Tibial nerve (tissue), 4 donors: ENCODE results near the gene CDK6. TPM values are rescaled to one million over a fixed set of nuclear protein-coding genes. Genes with fewer than 3 reads are reported as not detected.

Experiments
- DNase-seq, 2 donors: peaks; one replicate each; pipeline ENCODE4 v3.0.0-alpha.2; 2019; ENCODE audit warnings: low spot score in 2 of 2
- H3K27ac ChIP-seq, 4 donors: fragments of 200-600 bp; sonication (generic) in 3 of 4; one replicate each; pipeline ENCODE4 v1.5.1; 2017 to 2019; ENCODE audit warnings: mild to moderate bottlenecking in 1 of 4
- H3K27me3 ChIP-seq, 2 donors: fragments of 200-600 bp; sonication (generic) in 1 of 2; one replicate each; pipeline versions ENCODE4 v1.5.1 to v1.6.0; 2017 to 2019
- H3K36me3 ChIP-seq, 3 donors: fragments of 200-600 bp; sonication (generic); one replicate each; pipeline ENCODE4 v1.5.1; 2018 to 2019
- H3K4me1 ChIP-seq, 4 donors: fragments of 200-600 bp; sonication (generic) in 3 of 4; one replicate each; pipeline ENCODE4 v1.5.1; 2017 to 2019
- H3K4me3 ChIP-seq, 4 donors: fragments of 200-600 bp; sonication (generic) in 3 of 4; one replicate each; pipeline ENCODE4 v1.5.1; 2017 to 2019; ENCODE audit warnings: mild to moderate bottlenecking in 1 of 4, moderate library complexity in 1 of 4
- H3K9me3 ChIP-seq, 4 donors: fragments of 200-600 bp; sonication (generic) in 3 of 4; one replicate each; pipeline ENCODE4 v1.5.1; 2017 to 2019
- EP300 ChIP-seq, 2 donors: sonication (generic); formaldehyde crosslinking; IDR thresholded peaks; one replicate each; pipeline ENCODE4 v1.6.1; 2017; ENCODE audit warnings: antibody characterized with exemption in 2 of 2, mild to moderate bottlenecking in 1 of 2
- POLR2A ChIP-seq, 2 donors: fragments of 450-650 bp; IDR thresholded peaks; one replicate each; pipeline ENCODE4 v1.6.1; 2017; ENCODE audit warnings: antibody characterized with exemption in 2 of 2, mild to moderate bottlenecking in 2 of 2, moderate library complexity in 2 of 2
- WGBS, 2 donors: methylation state at CpG; one replicate each; pipeline ENCODE4 v1.1.5; 2018; 5-methylcytosine and 5-hydroxymethylcytosine counted together
- total RNA-seq, 4 donors: library from RNA; depleted of rRNA; stranded (reverse); fragments of >200 nt; gene quantifications; one replicate each; pipeline ENCODE4 v1.1.0, GENCODE V29; 2016
- TF ChIP-seq, protein P1 (sequence below), 5 experiments: fragments of 200-600 bp in 3 of 5; fragments of 450-650 bp in 2 of 5; sonication (generic) in 3 of 5; IDR thresholded peaks; one replicate each; pipeline ENCODE4 v1.5.1; 2016 to 2019; ENCODE audit warnings: antibody characterized with exemption in 5 of 5, mild to moderate bottlenecking in 3 of 5, moderate library complexity in 2 of 5

Gene CDK6
- total RNA-seq, 4 donors from 2014 or later: 14.4 to 45.4 (median 26.6) TPM

DNA sequence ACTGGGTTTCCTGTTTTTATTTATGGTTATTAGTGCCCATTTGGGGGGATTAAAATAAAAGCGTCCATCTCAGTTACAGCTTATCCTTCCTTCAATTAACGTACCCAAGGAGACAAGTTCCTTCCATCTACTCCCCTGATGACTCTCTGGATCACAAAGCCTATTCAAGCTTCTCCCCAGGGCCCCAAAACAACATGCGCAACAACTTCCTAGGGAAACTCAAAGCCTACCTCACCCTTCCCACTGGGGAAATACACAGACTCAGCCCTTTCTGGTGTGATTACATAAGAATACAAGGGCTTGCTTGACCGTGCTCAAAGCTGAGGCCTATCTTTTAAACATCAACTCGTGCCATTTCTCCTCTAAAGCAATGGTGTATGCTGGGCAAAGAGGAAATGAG, 112.4 kb downstream of the CDK6 start:
- no peak overlapping the region for H3K4me3 ChIP-seq
- peaks cover 0 to 5% (median 0%) of the 10 kb centered on the region in 3 donors for H3K36me3 ChIP-seq
- H3K4me1 ChIP-seq: peaks cover 0 to 35% (median 12%) of the 10 kb centered on the region in 4 donors
- H3K9me3 ChIP-seq: no peaks in the 10 kb centered on the region
- TF ChIP-seq EP300 (IDR thresholded peaks at IDR 0.05): peak in 1 of 2 donors; percentile 79
- TF ChIP-seq, protein P1, sequence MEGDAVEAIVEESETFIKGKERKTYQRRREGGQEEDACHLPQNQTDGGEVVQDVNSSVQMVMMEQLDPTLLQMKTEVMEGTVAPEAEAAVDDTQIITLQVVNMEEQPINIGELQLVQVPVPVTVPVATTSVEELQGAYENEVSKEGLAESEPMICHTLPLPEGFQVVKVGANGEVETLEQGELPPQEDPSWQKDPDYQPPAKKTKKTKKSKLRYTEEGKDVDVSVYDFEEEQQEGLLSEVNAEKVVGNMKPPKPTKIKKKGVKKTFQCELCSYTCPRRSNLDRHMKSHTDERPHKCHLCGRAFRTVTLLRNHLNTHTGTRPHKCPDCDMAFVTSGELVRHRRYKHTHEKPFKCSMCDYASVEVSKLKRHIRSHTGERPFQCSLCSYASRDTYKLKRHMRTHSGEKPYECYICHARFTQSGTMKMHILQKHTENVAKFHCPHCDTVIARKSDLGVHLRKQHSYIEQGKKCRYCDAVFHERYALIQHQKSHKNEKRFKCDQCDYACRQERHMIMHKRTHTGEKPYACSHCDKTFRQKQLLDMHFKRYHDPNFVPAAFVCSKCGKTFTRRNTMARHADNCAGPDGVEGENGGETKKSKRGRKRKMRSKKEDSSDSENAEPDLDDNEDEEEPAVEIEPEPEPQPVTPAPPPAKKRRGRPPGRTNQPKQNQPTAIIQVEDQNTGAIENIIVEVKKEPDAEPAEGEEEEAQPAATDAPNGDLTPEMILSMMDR (IDR thresholded peaks at IDR 0.05): no peak
- peak overlapping the region; percentile 17 to 75 (median 30) for H3K27ac ChIP-seq
- 43 to 45% methylated on average over 5 of the region's 5 CpGs for WGBS, 2 donors
- peak in 1 of 2 donors; percentile 28 for DNase-seq
- no peaks in the 10 kb centered on the region for H3K27me3 ChIP-seq

DNA sequence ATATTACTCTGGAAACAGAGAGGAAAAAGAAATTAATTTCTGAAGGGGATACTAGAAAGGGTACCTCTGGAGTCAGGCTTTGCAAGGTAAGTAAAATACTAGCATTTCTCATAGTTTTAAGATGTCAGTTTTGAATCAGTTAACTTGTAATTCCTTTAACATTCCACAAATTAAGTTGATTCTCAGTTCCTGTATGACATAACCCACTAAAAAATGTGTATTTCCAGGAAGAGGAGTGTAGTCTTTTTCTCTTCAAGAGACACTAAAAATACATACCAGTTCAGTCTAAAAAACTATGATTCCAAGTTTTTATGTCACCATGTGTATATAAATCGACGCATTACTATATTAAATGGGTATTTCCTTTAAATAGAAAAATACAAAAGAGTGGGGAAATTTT, 113.2 kb downstream of the CDK6 start:
- TF ChIP-seq EP300 (IDR thresholded peaks at IDR 0.05) (no peak), POLR2A (IDR thresholded peaks at IDR 0.05) (no peak)
- TF ChIP-seq, protein P1 (IDR thresholded peaks at IDR 0.05): no peak
- no peak overlapping the region for H3K4me3 ChIP-seq
- no peaks in the 10 kb centered on the region for H3K9me3 ChIP-seq
- no peak for DNase-seq
- H3K36me3 ChIP-seq: peaks cover 0 to 5% (median 0%) of the 10 kb centered on the region in 3 donors
- H3K27me3 ChIP-seq: no peaks in the 10 kb centered on the region
- peaks cover 0 to 41% (median 16%) of the 10 kb centered on the region in 4 donors for H3K4me1 ChIP-seq
- 50 to 53% methylated on average over 2 of the region's 2 CpGs for WGBS, 2 donors
- peak overlapping the region; percentile 17 to 75 (median 30) for H3K27ac ChIP-seq

DNA sequence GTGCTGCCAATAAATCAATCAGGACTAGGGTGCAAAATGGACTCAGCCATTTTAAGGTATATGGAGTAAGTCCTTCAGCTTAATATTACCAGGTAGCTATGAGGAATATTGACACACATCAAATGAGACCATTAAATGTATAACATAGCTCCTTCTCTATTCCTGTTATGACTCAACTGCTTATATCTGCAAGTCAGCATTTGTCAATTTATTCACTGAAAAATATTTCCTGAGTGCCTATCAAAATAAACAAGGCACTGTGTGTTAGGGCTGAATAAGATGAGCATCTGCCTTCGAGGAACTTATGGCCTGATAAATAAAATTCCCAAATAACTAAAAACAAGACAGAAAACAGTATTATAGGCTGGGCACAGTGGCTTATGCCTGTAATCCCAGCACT, 113.8 kb downstream of the CDK6 start:
- Histone ChIP-seq H3K27me3 (no peaks in the 10 kb centered on the region), H3K9me3 (no peaks in the 10 kb centered on the region), H3K4me3 (no peak overlapping the region), H3K27ac (peak overlapping the region in 2 of 4 donors; percentile 39 to 75), H3K4me1 (peaks cover 0 to 37% (median 16%) of the 10 kb centered on the region in 4 donors), H3K36me3 (peaks cover 0 to 5% (median 0%) of the 10 kb centered on the region in 3 donors)
- TF ChIP-seq POLR2A (IDR thresholded peaks at IDR 0.05): no peak
- TF ChIP-seq, protein P1 (IDR thresholded peaks at IDR 0.05): no peak
- no peak for TF ChIP-seq EP300 (IDR thresholded peaks at IDR 0.05)
- 29 to 40% methylated on average over 1 of the region's 1 CpG for WGBS, 2 donors
- DNase-seq: no peak

DNA sequence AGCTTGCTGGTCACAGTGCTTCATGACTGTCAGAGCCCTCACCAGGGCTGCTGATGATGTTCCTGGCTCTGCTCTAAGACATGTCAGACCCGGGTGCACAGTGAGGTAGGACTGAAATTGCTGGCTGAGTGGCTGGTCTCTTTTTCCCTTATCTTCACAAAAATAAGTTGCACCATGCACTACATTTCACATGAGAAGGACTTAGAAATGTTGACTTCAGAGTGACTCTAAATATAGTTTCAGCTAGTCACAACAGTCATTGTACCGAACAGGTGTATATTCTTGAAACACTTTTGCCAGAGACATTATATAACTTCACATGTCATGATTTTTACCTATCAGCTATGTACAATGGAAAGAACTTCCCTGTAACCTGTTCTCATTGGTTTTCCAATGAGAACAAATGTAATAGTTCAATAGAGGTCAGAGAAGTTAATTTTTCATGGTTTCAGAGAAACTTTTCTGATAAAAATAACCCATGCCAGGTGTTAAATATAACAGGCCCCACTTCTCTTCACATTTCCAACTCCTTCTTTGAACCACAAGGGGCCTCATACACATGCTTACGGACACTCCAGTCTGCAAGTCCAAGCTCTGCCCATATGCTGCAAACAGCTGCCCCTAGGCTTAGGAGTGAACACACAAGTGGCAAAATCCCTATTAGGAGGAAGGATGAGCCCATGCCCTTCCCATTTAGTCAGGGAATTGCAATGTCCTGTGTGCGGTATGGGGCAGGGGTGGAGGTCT, 115.6 kb downstream of the CDK6 start:
- H3K27me3 ChIP-seq: no peaks in the 10 kb centered on the region
- TF ChIP-seq, protein P1 (IDR thresholded peaks at IDR 0.05): no peak
- no peak for TF ChIP-seq EP300 (IDR thresholded peaks at IDR 0.05)
- no peak for TF ChIP-seq POLR2A (IDR thresholded peaks at IDR 0.05)
- H3K9me3 ChIP-seq: no peaks in the 10 kb centered on the region
- H3K27ac ChIP-seq: peak overlapping the region in 1 of 4 donors; percentile 38
- WGBS, 2 donors: 96% methylated on average over 4 of the region's 4 CpGs
- DNase-seq: no peak
- H3K4me3 ChIP-seq: no peak overlapping the region
- H3K4me1 ChIP-seq: peaks cover 0 to 42% (median 19%) of the 10 kb centered on the region in 4 donors
- peaks cover 0 to 5% (median 0%) of the 10 kb centered on the region in 3 donors for H3K36me3 ChIP-seq

DNA sequence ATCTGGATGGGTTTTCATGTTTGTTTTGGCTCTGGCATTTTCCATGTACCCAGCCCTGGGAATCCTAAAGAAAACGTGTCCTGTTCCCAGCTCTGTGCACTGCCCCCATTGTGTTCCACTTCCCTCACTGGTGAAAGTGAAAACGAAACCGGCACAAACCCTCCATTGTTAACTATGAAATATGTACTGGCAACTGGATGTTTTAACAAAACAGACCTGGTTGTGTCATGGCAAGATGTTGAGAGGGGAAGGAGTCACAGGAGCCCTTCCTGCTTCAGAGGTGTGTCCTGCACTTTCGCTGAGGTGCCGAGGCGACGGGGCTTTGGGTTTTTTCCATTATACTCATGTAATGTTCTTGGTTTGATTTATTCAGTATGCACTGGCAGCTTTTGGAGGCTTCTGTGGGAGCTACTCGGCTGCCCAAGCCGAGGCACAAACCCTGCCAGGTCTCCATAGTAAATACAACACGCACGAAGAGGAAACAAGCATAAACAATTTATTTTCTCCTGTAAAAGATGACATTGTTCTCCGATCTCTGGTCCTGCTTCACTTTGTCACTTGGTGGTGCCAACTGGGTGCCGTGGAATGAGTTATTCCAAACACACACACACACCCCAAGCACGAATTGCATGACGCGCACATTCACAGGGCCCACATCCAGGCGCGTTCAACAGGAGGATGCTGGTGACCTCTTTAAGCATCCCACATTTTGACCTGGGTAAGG, 118.2 kb downstream of the CDK6 start:
- H3K27me3 ChIP-seq: no peaks in the 10 kb centered on the region
- H3K4me3 ChIP-seq: peak overlapping the region; percentile 29 to 54 (median 40)
- WGBS, 2 donors: 19 to 21% methylated on average over 18 of the region's 18 CpGs
- no peaks in the 10 kb centered on the region for H3K9me3 ChIP-seq
- peak; percentile 32 to 51 for DNase-seq
- TF ChIP-seq EP300 (IDR thresholded peaks at IDR 0.05): peak; percentile 1 to 36
- TF ChIP-seq POLR2A (IDR thresholded peaks at IDR 0.05): peak; percentile 14 to 37
- TF ChIP-seq, protein P1 (IDR thresholded peaks at IDR 0.05): no peak
- H3K36me3 ChIP-seq: no peaks in the 10 kb centered on the region
- peak overlapping the region; percentile 78 to 96 (median 86) for H3K27ac ChIP-seq
- H3K4me1 ChIP-seq: peaks cover 0 to 27% (median 13%) of the 10 kb centered on the region in 4 donors
